Measurements from ENCODE around the gene HOATZ.

GRCh38 chr11:111494040-111494439 lies 20.5 kb upstream of the HOATZ start:
- TF ChIP-seq, protein P1, sequence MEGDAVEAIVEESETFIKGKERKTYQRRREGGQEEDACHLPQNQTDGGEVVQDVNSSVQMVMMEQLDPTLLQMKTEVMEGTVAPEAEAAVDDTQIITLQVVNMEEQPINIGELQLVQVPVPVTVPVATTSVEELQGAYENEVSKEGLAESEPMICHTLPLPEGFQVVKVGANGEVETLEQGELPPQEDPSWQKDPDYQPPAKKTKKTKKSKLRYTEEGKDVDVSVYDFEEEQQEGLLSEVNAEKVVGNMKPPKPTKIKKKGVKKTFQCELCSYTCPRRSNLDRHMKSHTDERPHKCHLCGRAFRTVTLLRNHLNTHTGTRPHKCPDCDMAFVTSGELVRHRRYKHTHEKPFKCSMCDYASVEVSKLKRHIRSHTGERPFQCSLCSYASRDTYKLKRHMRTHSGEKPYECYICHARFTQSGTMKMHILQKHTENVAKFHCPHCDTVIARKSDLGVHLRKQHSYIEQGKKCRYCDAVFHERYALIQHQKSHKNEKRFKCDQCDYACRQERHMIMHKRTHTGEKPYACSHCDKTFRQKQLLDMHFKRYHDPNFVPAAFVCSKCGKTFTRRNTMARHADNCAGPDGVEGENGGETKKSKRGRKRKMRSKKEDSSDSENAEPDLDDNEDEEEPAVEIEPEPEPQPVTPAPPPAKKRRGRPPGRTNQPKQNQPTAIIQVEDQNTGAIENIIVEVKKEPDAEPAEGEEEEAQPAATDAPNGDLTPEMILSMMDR (IDR thresholded peaks at IDR 0.05): no peak
- TF ChIP-seq POLR2AphosphoS5 (IDR thresholded peaks at IDR 0.05): no peak
- no peak for TF ChIP-seq POLR2A (IDR thresholded peaks at IDR 0.05)
